NOMO-1 treated with DMSO at 0.1 percent for 48 hours (cell line): ENCODE data around the gene TOR2A.
"Not testable (repeated sequence)": the region's sequence is repeated elsewhere in the genome, so short reads cannot be mapped to it uniquely, and the experiment has no call there.

Experiments
- DNase-seq: peaks from one replicate; lab custom pipeline; 2025; ENCODE audit not compliant: unreplicated experiment; lab: John Stamatoyannopoulos, UW

TOR2A gene

DNA sequence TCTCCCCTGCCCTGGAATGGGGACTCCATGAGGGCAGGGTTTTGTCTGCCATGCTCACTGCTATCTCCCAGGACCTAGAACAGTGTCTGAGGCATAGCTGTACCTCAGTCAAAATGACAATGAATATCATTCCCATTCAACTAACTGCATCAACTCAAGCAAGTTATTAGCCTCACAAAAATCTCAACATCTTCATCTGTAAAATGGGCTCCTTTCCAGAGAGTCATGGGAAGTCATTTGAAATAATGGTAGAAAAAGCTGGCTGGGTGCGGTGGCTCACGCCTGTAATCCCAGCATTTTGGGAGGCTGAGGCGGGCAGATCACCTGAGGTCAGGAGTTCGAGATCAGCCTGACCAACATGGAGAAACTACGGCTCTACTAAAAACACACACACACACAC is 34.0 kb upstream of the TOR2A start:
- DNase-seq, result no peak

DNA sequence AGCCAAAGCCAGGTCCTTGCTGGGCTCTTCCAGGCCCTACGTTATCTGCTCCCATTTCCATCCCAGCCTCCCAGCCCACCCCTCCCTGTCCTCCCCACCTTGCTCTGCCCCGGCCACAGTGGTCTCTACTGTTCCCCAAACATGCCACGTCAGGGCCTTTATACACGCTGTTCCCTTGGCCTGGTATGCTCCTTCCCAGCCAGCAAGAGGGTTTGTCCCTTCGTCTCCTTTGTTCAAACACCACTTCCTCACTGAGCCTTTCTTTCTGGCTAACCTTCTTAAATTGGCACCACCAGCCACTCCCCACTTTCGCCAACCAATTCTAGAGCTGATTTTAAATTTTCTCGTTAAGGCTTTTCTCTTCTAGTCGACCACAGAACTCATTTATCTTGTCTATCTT is 33.6 kb upstream of the TOR2A start:
- DNase-seq, result no peak

DNA sequence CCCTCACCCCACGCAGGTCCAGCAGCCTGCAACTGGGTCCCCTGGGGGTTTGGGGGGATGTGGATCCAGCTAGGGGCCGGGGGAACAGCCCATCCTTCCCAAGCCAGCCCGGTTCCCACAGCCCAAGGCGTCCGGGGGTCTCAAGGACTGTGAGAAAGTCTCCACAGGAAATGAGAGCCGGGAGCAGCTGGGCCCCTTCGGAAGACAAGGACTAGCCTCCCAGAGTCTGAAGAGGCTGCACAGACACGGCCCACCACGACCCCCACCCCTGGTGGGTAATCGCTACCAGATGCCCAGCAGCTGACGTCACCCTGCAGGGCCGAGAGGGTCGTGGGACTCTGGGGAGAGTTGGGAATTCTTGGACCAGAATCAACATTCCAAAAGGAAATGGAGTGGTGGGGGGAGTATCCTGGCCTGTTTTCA is 32.8 kb upstream of the TOR2A start:
- DNase-seq, result no peak

DNA sequence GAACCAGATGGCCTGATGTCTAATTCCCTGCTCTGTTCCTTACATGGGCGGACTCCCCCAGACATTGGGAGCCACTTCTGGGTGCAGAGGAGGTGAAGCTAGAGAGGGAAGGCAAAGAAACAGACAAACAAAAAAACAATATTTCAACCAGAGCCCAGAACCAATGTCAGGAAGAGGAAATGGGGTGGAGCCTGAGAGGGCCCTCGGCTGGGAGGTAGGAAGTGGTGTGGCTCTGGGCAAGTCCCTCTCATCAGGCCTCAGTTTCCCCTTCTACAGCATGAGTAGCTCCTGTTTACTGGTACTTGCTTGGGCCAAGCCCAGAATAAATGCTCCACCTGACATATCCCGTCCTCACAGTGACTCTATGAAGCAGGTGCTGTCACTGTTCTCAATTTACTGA is 32.3 kb upstream of the TOR2A start:
- no peak for DNase-seq

DNA sequence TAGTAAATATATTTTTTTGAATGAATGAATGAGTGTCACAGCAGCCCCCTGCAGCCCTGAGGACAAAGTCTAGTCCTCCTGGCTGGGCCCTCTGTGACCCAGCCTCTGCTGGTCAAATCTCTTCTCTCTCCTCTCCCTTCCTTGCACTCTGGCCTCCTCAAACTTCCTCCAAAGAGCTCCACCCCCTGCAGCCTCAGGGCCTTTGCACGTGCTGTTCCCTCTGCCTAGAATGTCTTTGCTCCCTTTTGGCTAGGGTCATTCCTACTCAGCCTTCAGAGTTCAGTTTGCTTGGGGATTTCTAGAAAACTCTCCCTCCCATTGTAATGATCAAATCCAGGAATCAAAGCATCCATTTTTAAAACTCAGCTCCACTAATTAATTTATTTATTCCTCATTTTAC is 30.3 kb upstream of the TOR2A start:
- no peak for DNase-seq

DNA sequence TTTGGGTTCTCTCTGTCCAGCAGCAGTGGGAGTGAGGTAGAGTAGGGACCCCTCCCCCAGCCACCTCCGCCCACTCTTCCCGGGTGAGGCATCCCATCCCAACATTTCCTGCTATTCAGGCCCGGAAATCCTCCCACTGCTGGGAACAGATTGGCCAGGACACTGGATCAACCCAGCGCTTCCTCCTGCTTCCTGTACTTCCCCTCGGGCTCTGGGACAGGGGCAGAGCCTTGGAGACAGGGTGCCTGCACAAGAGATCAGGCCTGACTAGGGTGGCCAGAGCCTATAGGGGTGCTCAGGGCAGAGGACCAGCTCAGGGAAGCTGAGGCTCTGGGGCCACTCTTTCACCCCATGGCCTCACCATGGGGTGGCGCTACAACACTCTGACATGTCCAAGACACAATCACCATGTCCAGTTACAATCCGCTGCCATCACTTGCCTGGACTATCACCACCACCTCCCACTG is 28.9 kb upstream of the TOR2A start:
- peak; percentile 25 for DNase-seq

DNA sequence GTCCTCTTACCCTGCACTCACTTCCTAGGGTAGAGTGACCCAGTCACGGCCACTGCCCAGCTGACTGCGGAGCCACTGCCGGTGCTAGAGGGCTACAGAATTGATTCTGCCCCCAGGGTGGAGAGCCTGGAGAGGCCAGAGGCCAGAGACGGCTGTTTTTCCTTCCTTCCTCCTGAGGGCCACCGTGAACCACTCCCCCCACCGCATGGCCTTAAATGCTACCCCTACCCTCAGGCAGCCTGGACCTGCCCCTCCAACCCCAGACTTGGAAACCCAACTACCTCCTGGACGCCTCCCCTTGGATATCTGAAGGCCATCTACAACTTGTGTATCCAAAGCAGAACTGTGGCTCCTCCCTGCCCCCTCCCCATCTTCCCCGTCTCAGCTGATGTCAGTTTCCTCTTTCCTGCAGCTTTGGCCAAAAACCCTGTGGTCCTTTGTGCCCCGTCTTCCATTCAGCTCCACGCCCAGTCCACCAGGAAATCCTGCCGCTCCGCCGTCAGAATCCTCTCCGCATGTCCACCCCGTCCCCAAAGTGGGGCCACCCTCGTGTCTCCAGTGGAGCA is 27.1 kb upstream of the TOR2A start:
- peak; percentile 23 for DNase-seq

DNA sequence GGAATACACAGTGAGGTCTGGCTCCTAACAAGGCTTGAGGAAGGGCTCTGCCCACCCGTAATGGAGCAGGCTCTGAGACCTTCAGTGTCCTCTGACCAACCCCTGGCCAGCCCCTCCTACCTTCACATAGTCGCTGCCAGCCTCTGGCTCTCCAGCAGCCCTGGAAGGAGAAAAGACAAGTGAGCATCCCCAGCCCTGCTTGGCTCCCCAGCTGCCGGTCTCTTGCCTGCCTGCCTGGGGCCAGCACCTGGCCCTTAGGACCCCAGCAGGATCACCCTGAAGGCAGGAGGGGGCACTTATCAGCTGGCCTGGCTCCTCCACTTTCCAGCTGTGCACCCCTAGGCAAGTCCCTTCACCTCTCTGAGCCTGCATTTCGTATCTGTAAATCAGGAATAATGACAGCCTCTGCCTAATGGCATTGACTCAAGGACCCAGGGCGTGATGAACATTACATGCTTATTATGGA is 26.4 kb upstream of the TOR2A start:
- DNase-seq, result no peak

DNA sequence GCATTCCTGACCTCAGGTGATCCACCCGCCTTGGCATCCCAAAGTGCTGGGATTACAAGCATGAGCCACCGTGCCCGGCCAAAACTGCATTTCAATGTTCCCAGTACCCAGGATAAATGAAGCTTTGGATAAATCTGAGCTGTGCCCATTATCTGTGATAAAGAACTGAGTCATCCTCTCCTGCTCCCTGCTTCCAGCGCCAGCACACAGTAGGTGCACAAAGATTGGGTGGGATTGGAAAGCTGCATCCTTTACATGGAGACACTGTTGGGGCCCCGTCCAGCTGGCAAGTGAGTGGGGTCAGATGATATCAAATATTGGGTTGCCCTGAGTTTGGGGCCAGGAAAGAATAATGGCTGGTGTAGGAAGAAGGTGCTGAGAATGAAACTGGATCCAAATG is 26.0 kb upstream of the TOR2A start:
- no peak for DNase-seq

DNA sequence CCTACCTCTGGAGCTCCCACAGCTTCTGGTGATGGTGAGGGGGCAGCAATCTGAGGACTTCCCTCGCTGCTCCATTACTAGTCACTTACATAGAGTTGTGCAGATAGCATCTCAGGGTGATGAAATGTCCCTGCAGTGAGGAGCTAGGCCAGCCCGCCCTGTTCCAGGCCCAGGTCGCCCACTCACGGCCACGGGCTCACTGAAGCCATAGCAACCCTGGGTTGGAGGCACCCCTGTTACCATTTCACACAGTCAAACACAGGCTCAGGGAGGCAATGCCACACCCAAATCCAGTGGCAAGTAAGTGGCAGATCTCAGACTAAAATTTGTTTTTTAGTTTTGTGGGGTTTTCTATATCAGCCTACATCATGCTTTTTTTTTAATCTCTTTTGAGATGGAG is 23.7 kb upstream of the TOR2A start:
- DNase-seq, result no peak

DNA sequence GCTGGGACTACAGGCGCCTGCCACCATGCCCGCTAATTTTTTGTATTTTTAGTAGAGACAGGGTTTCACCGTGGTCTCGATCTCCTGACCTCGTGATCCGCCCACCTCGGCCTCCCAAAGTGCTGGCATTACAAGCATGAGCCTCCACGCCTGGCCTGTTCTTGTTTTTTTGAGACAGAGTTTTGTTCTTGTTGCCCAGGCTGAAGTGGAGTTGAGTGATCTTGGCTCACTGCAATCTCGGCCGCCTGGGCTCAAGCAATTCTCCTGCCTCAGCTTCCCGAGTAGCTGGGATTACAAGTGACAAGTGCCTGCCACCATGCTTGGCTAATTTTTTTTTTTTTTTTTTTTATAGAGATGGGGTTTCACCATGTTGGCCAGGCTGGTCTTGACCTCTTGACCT is 21.7 kb upstream of the TOR2A start:
- not testable (repeated sequence) for DNase-seq

DNA sequence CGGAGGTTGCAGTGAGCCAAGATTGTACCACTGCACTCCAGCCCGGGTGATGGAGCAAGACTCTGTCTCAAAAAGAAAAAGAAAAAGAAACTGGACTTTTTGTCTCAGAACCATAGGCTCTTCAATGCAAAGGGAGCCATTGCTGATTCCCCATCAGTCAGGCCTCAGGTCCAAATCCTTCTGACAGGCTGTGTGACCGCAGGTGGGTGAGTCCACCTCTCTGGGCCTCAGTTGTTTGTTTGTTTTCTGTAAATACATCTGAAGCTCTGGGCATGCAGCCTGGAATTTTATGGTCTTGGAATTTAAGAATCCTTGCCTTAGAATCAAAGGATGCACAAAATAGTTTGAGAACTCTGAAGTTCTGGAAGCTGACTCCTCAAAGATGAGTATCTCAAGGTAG is 21.1 kb upstream of the TOR2A start:
- DNase-seq, result no peak

DNA sequence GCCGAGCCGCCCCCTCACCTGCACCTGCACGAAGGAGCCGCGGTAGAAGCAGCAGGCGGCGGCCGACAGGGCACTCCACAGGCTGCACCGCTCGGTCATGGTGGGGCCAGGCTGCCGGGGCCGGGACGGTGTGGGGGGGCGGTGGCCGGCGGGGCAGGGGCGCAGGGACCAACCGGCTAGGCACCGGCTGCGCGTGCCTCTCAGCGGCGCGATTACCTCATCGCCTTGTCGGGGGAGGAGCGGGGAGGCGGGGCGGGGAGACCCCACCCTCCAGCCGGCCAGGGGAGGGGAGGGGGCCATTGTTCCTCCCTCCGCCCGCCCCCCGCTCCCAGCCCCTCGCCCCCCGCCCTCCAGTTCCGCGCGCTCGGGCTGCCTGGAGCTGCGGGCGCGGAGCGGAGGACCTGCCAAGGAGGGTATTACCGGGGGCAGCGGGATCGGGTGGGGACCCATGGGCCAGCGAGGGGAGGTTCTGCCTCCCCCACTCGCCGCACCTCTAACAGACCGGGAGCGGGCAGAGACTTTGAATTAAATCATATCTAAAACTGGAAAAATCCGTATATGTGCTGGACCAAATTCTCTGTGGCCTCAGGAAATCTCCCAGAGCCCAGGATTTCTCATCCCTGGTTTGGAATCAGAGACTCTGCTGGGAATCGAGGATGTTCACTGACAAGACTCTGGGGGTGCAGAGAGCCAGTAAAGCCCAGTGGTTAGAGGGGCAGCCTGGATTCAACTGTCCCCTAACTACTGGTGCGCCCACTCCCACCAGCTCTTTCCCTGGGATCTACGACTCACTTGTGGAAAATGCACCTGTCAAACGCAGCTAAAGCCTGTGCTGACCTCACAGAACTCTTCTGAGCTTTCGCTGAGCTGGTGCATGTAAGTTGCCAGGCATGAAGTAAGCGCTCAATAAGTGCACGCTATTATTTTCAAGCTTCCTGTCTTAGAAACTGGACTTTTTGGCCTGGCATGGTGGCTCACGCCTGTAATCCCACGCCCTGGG is 20.3 kb upstream of the TOR2A start:
- no peak for DNase-seq

DNA sequence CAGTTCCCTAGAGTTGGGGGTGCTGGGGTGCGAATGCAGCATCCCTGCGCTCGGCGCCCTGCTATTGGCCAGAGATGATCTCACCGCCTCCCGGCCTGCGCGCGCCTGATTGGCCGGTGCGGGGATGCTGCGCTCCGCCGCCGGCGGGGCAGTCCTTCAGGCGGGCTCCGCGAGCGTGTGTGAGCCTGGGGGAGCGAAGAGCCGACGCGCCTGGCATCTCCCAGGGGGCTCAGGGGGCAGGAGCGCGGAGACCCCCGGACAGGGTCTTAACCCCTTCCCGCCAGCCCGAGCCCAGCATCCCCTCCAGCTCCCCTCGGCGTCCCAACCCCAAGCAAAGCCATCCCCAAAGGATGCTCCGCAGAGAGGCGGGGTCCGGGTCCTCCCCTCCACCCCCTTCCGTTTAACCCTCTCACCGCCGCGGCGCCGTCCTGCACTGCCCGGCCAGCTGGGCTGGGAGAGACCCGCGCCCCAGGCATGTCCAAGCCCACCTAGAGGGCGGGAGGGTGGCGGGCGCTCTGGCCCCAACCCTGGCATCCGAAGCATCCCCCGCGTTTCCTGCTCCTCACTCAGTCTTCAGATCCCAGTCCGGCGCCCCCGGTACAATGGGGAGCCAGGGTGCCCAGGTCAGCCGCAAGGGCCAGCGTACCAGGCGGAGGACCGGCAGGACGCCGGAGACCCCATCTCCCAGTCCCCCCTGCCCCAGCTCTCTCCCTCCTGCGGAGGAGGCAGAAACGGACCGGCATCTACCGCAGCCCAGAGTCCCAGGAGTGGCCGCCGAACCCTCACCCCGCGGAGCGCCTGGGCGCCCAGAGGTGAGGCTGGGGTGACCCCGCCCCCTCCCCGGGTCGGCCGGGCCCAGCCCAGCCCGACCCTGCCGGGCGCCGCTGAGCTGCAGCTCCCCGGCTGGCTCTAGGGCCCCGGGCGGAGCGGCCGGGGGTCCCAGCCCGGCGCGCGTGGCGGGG is 19.3 kb upstream of the TOR2A start:
- no peak for DNase-seq

DNA sequence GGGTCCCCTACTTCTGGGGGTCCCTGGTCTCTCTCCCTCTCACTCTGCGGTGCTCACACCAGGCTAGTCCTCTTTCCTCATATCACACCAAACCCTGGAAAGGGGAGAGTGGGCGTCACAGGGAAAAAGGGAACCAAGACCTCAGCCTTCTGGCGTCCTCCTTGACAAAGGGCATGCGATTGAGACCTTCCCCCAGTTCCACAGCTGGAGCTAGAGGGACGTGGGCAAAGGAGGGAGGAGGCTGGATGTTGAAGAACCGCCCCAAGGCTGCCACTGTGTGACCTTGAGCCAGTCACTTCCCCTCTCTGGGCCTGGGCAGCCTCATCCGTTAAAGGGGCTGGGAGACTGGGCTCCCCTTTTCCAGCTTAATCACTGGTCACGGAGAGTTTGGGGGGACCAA is 18.5 kb upstream of the TOR2A start:
- DNase-seq, result no peak

DNA sequence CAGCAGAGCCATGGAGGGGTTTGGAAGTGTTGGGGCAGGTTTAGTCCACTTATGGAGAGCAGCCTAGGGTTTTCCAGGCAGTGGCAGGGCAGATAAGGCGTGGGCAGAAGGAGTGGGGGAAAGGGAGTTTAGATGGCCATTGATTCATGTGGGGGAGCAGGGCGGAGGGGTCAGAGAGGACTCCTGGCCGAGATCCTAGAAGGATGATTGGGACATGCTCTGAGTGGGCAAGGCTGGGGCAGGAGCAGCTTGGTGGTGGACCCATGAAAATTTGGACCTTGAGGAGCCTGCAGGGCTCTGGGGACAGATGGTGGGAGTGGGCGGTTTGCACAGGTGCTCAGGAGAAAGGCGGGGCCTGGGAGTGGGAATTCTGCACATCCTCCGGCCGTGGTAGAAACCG is 18.1 kb upstream of the TOR2A start:
- no peak for DNase-seq

DNA sequence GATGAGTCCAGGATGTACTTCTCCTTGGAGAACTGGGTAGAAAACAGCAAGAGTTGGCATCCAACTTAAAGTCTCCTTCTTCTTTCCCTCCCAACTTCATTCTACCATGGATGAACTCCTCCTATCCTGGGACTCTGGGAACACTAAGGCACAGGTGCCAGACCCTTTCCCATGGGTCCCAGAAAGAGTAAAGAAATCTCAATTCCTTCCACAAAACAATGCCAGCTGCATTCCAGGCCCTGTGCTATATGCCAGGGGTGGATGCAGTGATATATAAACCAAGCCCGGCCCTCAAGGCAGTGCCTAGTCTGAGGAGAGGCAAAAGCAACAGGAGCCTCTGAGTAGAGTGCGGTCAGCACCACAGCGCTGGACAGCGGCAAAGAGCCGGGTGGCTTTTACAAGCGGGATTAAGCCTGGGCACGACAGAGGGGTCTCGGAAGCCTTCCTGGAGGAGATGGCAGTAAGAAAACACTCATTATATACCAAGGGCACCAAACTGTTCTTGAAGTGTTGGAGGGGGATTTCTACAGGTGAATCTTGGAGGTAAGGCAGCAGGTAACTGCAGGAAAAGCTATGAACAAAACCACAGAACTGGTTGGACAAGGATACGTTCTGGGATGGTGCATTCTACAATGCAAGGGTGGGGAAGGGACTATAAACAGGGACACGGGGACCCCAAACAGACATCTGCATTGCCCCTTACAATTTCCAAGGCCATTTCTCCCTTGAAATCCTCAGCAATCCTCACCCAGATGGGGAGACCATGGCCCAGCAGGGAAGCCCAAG is 16.4 kb upstream of the TOR2A start:
- DNase-seq, result no peak

DNA sequence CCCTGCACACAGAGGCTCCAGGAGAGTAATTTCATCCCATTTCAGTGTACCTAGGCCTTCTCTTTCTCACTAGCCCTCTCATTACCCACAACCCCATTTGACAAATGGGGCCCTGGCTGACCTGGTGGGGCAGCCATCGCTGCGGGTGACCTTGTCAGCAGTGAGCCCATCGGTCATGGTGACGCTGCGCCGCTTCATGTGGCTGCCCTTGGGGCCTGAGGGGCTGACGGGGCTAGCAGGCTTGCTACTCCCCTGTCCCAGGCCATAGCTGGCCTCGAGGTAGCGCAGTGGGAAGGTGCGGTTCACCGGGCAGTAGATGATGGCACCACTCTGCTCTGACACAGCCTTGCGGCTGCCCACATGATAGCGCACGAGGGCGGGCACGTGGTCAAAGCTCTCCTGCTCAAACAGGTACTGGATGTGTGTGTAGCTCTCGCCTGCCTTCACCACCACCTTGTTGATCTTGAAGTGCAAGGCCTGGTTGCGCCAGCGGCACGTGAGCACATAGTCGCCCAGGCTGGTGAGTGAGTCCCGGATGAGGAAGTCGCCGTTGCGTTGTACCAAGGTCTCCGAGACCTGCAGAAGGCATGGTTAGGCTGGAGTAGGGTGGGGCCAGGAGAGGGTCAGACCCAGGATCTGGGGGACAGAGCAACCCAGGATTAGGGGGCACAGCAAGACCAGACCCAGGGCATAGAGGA is 14.1 kb upstream of the TOR2A start:
- no peak for DNase-seq

DNA sequence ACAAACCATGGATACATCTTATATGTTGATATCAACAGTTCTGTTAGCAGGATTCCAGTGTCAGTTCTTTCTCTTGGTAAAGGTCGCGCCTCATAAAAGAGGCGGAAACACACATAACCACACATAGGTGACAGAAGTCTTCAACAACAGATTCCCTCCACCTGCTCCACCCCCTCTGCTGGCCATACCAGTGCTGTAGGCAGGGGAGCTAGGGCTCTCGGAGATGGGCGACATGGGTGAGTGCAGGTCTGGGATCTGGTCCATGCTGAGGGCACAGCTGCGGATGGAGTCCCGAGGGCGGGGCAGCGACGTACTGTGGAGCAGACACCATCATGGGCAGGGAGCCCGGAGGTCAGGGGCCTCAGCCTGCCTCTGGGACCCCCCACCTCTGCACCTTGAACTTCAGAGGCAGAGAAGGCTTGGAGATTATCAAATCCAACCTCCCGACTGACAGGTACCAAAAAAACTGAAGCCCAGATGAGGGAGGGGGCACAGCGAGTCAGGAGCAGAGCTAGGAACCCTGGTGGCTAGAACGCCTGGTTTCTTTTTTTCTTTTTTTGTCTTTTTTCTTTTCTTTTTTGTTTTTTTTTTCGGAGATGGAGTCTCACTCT is 12.0 kb upstream of the TOR2A start:
- no peak for DNase-seq
